Activated CD8-positive, alpha-beta memory T cell treated with anti-CD3 and anti-CD28 coated beads for 1 hour (primary cell): ENCODE results near the gene RBM44.
"Not testable (repeated sequence)": the region's sequence is repeated elsewhere in the genome, so short reads cannot be mapped to it uniquely, and the experiment has no call there.

ENCODE experiments used
- DNase-seq, 2 donors: peaks; one replicate each; pipeline ENCODE4 v3.0.0-alpha.2; 2020; ENCODE audit warnings: low read depth in 1 of 2; ENCODE audit errors: extremely low read depth in 1 of 2

The RBM44 gene

DNA sequence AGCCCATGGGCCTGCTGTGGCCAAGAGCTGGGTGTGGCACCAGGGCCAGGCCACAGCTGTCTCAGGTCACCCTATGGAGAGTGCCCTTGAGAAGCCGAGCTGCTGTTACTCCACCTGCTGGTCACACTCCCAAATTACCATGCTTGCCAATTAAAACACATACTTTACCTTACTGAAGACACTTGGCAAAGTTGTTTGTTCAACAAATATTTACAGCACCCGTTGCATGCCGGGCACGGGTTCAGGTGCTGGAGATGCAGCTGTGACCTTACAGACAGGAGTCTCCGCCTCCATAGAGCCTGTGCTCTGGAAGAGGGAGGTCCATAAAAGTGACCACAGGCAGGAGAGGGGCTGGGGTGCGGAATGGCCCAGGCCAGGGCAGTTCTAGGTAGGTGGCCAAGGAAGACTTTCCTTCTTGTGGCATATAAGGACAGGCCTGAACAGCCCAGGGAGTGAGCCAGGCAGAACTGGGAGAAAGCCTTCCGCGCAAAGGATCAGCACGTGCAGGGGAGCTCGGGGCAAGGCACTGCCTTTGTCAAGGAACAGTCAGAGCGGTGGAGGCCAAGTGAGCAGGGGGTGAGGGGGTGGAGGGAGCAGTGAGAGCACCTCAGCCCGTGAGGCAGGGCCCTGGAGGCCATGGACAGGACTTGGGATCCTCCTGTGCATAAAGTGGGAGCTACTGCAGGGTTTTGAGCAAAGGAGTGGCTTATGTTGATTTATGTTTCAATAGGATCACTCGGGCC lies 23.6 kb upstream of the RBM44 start:
- peak in 1 of 2 donors; percentile 11 for DNase-seq

- DNase-seq = no peak
These were observed 19.1 kb upstream of the RBM44 start for GRCh38 chr2:237779521-237779920.

DNA sequence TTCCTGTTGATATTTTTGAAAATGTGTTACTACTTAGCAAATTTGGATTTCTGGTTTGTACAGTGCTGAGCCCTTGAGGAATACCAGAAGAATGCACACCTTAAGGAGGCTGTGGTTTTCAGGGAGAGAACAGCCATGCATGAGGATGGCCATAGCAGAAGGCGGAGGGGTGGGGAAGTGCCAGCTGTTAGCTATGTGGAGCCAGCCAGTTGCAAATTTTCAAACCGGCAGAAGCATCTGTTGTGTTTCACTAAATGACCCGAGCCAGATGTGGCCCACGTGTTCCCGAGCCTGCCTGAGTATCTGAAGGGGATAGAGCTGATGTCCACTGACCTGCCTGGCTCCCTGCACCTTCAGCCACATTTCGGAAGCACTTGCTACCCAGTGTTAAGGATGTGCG lies 16.4 kb upstream of the RBM44 start:
- DNase-seq = no peak

DNA sequence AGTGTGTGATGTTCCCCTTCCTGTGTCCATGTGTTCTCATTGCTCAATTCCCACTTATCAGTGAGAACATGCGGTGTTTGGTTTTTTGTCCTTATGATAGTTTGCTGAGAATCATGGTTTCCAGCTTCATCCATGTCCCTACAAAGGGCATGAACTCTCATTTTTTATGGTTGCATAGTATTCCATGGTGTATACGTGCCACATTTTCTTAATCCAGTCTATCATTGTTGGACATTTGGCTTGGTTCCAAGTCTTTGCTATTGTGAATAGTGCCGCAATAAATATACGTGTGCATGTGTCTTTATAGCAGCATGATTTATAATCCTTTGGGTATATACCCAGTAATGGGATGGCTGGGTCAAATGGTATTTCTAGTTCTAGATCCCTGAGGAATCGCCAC lies 14.9 kb upstream of the RBM44 start:
- DNase-seq = not testable (repeated sequence)

GRCh38 chr2:237786936-237787335 lies 11.6 kb upstream of the RBM44 start:
- DNase-seq = no peak

DNA sequence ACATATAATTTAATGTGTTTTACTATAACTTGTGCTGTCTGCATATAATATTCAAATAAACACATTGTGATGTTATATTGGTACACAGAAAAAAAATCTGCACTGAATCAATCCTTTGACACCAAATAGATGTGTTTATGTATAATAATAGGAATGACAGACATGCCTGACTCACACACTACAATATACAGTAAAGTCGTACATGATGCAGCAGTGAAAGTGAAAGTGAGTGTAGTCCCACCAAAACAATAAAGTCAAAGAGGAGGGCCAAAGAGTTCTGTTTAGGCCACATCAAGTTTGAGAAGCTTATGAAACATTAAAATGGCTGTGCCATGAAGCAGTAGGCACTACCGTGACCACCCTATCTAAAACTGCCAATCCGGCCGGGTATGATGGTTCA lies 8.2 kb upstream of the RBM44 start:
- no peak for DNase-seq

- DNase-seq = no peak
These were observed 6.4 kb upstream of the RBM44 start for GRCh38 chr2:237791977-237792727.

- DNase-seq = no peak
These were observed 1.3 kb upstream of the RBM44 start for GRCh38 chr2:237797253-237797652.

- no peak for DNase-seq
These were observed 465 bp downstream of the RBM44 start for GRCh38 chr2:237799060-237799428.

- no peak for DNase-seq
These were observed 2.9 kb downstream of the RBM44 start for GRCh38 chr2:237801466-237801865.

GRCh38 chr2:237806334-237806733 lies 7.8 kb downstream of the RBM44 start:
- DNase-seq = no peak

DNA sequence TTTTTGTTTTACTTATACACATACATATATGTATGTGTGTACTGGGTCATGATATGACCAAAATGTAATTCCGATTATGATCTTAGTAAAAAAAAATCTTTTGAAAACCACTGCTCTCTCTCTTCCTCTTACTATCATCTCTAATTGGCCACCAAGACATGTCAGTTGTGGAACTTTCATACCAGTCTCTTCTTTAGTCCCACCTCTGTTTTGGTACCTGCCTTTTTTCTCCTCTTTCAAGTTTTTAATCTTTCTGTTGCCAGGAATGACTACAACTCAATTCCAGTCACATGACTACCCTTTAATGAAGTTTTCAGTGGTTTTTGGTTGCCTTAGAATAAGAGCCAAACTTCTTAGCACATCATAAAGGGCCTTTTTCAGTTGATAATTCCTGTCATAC lies 17.1 kb downstream of the RBM44 start:
- no peak for DNase-seq

GRCh38 chr2:237816531-237816930 lies 18.0 kb downstream of the RBM44 start:
- DNase-seq = no peak

- no peak for DNase-seq
These were observed 19.5 kb downstream of the RBM44 start for GRCh38 chr2:237818066-237818473.

DNA sequence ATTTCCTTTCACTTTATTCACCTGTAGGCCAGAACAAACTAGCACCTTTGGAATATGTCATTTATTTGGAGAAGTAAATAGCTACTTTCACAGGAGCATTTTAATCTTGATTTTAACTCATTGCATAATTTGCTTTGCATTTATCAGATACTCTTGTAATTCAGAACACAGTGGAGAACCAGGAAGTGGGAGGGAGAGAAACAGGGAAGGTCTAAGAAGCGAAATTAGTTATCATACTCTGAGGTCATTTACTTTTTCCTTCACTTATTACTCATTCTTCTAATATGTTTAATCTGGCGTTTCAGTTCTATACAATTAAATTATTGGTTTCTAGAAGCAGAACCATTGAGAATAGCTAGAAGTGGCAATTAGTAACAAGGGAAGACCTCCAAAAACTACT lies 20.7 kb downstream of the RBM44 start:
- DNase-seq = no peak

DNA sequence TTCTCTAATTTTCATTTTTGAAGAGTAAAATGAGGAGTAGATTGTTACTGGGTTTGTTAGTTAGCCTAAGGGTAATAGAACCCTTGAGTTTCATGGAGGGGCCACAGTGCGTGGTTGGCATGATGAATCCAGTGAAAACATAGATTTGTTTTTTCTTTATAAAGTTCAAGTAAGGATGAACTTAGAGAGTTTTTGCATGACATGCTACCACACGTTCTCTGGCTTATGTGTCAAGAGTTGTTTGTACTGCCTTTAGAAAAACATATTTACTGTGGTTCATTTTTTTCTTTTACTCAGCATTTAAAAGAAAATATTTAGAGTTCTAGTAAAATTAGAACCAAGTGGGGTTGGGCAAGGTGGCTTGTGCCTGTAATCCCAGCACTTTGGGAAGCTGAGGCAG lies 21.8 kb downstream of the RBM44 start:
- no peak for DNase-seq

DNA sequence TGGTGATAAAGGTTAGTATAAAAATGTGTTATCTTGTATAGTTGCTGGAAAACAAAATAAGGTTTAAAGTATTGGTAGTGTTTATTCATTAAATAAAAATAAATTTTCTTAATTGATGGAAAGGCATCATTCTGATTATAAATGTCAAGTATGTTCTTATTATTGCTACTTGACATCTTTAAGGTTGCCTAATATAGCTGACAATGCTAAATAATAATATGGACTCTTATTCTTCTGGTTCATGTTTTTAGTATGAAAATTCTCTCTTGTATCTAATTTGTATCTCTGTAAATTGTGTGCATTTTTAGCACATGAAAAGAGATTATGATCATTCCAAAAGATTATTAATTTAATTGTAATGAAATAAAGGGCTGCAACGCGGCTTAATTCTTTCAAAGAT lies 25.0 kb downstream of the RBM44 start:
- no peak for DNase-seq

DNA sequence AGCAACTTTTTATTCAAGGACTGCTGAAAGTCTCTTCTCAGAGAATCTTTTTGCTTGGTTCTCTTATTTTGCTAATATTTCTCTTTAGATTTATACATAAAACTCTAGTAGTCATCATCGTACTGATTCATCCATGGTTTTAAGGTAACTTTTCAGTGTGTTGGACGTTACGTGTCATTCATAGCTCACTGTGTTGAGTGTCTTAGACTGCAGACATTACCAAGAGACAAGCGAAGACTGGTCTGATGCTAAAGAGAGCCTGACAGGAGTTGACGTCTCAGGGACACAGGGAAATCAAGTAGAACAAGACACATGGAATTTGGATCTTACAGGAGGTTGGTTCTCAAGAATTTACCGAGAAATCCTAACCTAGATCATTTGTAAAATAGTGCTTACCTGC lies 25.5 kb downstream of the RBM44 start:
- DNase-seq = no peak

GRCh38 chr2:237827421-237827987 lies 28.9 kb downstream of the RBM44 start:
- DNase-seq = no peak

DNA sequence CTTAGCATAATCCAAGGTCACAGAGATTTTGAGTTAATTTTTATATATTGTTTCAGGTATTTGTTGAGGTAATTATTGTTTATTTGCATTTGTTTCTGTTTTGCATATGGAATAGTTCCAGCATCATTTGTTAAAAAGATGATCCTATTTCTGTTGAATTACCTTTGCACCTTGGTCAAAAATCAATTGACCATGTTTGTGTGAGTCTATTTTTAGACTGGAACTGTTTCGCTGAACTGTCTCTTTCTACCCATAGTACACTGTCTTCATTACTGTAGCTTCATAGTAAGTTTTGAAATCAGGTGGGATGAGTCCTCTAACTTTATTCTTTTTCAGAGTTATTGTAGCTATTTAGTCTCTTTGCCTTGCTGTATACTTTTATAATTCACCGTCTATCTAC lies 31.9 kb downstream of the RBM44 start:
- DNase-seq = no peak

DNA sequence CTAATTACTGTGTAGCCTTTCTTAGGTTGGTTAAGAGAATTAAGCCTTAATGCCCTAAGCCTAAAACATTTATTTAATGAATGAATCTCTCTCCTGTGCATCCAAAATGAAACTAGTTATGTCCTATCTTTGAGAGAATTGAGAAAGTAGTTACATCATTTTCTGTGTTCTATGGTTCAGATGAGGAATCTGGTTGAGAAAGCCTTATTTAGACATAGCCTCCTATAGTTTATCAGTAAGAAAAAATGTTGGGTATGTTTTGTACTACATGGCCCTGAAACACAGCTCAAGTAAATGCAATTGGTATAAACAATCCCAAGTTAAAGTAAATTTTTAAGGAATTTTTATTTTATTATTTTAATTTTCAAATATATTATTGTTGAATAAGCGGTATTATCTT lies 35.0 kb downstream of the RBM44 start:
- no peak for DNase-seq

- no peak for DNase-seq
These were observed 36.8 kb downstream of the RBM44 start for GRCh38 chr2:237835372-237835771.
